NCI-H82 (cell line): Measurements from ENCODE around the gene KCNJ18.
"Not testable (repeated sequence)": the region's sequence is repeated elsewhere in the genome, so short reads cannot be mapped to it uniquely, and the experiment has no call there.

ENCODE experiments used
- DNase-seq: peaks from one replicate; lab custom pipeline; 2025; lab: John Stamatoyannopoulos, UW

Gene KCNJ18

GRCh38 chr17:21724216-21725006 lies 32.1 kb downstream of the KCNJ18 start:
- DNase-seq = not testable (repeated sequence)

GRCh38 chr17:21731076-21731475 lies 38.8 kb downstream of the KCNJ18 start:
- DNase-seq = not testable (repeated sequence)

GRCh38 chr17:21733931-21734330 lies 41.6 kb downstream of the KCNJ18 start:
- not testable (repeated sequence) for DNase-seq

GRCh38 chr17:21735814-21736213 lies 43.5 kb downstream of the KCNJ18 start:
- DNase-seq = not testable (repeated sequence)

DNA sequence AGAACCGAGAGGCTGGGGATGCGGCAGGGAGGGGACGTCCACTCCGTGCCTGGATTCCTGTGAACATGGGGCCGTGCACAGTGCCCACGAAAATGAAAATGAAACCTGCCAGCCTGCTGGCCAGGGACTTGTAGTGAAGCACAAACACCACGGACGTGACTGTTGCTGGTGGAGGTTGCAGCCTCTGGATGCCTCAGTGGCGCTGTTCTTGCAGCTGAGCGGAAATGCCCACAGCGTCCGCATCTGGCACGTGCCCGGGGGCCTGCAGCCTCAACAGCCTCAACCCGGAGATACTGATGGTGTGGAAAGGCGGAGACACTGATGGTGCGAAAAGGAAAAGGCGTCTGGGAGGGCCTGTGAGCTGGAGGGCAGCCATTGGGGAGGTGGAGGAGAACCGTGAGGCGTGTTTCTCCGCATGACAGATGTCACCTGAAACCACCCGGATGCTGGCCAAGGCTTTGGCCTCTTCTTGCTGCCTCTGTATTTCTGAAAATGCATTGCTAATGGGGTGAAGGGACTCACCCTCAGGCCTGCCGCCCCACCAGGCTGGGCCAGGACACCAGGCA lies 44.8 kb downstream of the KCNJ18 start:
- DNase-seq = not testable (repeated sequence)

DNA sequence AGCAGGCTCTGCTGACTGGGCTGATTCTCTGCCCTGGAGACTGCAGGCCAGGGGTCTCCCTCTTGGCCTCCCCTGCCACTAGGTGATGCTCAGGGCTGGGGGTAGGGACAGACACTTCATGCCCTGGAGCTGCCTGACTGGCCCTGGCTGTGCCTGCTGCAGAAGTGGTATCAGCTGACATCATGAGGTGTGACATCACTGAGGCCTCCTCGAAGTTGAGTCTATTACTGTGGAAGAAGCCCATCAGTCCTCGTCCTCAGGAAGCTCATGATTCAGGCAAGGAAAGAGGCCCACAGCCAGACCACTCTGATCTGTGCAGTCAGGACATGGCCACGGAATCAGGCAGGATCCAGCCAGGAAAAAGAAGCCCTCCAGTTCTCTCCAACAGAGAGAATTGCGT lies 45.9 kb downstream of the KCNJ18 start:
- not testable (repeated sequence) for DNase-seq

DNA sequence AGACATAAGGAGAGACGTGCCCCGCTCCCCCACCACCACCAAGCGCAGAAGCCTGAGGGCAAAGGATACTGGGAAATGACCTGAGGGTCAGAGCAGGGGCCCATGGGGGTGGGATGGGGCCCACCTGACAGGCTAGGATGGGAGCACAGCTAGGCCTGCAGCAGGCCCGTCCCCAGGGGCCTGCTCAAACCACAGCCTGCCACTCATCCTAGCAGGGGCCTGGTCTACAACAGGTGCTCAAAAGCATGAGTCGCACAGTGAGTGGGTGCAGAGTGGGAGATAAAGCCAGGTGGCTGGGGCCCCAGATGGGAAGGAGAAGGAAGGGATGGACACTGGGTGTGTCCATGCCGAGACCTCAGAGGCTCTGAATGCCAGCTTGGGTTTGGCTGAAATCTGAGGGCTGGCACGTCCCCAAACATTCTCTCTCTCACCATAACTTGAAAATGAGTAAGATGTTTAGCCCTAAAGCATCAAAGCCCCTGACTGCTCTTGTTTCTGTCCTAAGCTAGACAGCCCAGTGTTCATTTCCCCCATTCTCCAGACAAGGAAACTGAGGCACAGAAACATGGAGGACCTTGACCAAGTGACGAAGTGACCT lies 46.7 kb downstream of the KCNJ18 start:
- DNase-seq = not testable (repeated sequence)

DNA sequence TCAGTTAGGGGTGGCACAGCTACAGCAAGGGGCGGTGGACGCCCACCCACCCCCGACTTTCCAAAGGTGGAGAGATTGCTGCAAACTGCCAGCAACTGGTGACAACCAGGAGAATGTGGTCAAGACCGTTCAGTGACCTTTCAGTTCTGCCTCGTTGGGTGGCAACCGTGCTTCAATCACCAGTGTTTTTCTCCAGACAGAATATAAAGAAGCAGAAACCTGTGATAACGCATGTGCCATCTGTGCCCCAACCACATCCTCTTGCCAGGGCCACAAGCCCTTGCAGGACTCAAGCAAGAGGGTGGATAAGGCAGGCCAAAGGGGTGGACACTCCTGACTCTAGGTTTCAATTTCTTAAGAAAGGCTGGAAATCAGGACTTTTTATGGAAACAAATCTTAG lies 47.2 kb downstream of the KCNJ18 start:
- not testable (repeated sequence) for DNase-seq

GRCh38 chr17:21740836-21741235 lies 48.5 kb downstream of the KCNJ18 start:
- DNase-seq = not testable (repeated sequence)

- DNase-seq = not testable (repeated sequence)
Measured at GRCh38 chr17:21741520-21741919, 49.2 kb downstream of the KCNJ18 start.

GRCh38 chr17:21742326-21742725 lies 50.0 kb downstream of the KCNJ18 start:
- DNase-seq = no peak

DNA sequence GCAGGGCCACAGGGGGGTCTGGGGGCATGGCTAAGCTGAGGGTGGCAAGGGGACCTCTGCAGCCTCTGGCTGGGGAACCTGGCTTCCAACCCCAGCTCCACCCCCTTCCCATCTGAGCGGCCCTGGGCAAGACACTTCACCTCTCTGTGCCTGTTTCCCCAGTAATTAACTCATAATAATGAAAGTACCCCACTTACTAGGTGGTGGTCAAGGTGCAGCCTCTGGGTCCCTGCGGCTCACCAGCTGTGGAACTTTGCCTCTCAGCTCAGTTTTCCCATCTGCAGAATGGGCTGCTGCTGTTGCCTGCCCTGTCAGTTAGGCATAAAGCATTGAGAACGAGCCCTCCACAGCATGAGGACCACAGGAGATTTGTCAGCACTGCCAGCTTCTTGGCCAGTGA lies 51.8 kb downstream of the KCNJ18 start:
- DNase-seq = not testable (repeated sequence)

GRCh38 chr17:21744621-21745020 lies 52.3 kb downstream of the KCNJ18 start:
- DNase-seq = not testable (repeated sequence)

- DNase-seq = not testable (repeated sequence)
Measured at GRCh38 chr17:21745385-21746054, 53.2 kb downstream of the KCNJ18 start.

- DNase-seq = not testable (repeated sequence)
Measured at GRCh38 chr17:21746415-21746814, 54.1 kb downstream of the KCNJ18 start.

- not testable (repeated sequence) for DNase-seq
Measured at GRCh38 chr17:21747195-21747915, 55.0 kb downstream of the KCNJ18 start.

GRCh38 chr17:21748686-21749085 lies 56.4 kb downstream of the KCNJ18 start:
- not testable (repeated sequence) for DNase-seq

- DNase-seq = not testable (repeated sequence)
Measured at GRCh38 chr17:21749696-21750531, 57.6 kb downstream of the KCNJ18 start.

DNA sequence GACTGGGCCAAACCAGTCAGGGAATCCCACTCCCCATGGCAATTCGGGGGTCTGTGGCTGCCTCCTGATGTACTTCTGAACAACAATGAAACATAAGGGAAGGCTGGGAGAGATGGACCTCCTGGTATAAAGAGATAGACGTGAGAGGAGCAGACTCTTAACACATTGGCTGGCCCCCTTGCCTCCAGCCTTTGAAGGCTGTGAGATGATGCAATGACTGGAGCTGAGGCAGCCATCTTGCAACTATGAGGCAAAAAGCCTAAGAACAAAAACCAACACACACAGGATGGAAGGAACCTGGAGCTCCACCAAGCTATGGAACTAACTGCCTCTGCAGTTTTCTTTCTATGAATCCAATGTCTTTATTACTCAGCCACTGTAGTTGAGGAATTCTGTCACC lies 58.8 kb downstream of the KCNJ18 start:
- DNase-seq = not testable (repeated sequence)
